Measurements from ENCODE around the gene UBE2Q1.
A peak's percentile ranks its signal among the peaks of the same experiment; 100 is the strongest.

UBE2Q1 gene

GRCh38 chr1:154557939-154558719 lies at the start of gene UBE2Q1:
TSS of gene UBE2Q1 (minus strand) at chr1:154558662. CDS start at chr1:154558553, 109 bp downstream.
- peak; percentile 58 for DNase-seq (ENCODE audit: low spot score)

- peak; percentile 99 for DNase-seq (ENCODE audit: low spot score)
Measured at GRCh38 chr1:154607609-154608396, 49.3 kb upstream of the UBE2Q1 start, which contains the start of gene ADAR. TSS of gene ADAR (minus strand) at chr1:154608186. CDS start at chr1:154608006, 180 bp downstream.

DNA sequence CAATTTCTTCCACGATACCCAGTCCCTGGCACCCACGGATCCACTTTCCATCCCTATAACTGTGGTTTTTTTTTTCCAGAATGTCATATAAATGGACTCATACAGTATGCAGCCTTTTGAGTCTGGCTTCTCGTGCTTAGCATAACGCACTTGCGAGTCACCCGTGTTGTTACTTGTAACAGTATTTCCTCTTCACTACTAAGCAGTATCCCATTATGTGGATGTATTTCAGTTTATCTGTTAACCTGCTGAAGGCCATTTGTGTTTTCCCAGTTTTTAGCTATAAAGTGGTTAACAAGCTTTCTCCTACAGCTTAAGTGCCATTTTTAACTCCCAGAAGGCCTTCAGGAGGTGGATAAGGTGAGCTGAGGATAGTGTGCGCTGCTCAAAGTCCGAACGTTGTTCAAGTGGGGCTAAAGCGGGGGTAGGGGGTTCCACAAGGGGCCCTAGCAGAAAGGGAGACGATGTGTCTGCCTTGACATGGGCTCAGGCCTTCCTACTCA lies 48.7 kb upstream of the UBE2Q1 start:
- DNase-seq (ENCODE audit: low spot score), result peak; percentile 70

DNA sequence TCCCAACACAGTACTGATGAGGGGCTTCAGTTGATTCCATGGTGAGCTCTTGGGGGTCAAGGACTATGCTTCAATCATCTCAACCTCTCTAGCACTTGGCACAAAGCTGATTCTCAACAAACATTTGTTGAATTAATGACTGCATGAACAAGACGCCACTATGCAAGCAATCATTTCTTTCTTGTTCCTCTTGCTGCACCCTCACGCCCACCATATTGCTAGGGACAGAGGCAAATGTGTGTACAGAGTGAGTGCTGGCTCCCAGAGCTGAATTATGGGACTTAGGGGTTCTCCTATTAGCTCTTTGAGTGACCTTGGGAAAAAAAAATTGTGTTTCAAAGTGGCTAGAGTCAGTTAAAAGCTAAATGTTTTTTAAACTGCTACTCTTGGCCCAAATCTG lies 47.1 kb upstream of the UBE2Q1 start:
- DNase-seq (ENCODE audit: low spot score), result no peak

DNA sequence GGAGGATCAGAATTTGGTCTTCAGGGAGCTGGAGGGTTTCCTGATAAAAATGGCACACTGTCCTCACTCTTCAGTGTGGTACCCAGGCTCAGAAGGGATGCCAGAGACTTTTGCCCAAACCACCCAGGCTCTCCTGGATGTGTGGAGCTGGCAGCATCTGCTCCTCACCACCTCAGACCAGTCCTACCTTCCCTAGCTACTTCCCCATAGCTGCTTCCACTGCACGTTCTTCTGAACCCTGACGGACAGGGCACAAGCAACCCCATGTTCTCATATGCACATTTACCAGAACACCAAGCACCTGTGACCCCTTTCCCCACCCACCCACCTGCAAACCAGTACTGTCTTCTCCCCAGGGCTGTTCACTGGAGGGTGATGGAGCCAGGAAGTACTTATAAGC lies 44.9 kb upstream of the UBE2Q1 start:
- no peak for DNase-seq (ENCODE audit: low spot score)

GRCh38 chr1:154599658-154600057 lies 41.2 kb upstream of the UBE2Q1 start:
- no peak for DNase-seq (ENCODE audit: low spot score)

DNA sequence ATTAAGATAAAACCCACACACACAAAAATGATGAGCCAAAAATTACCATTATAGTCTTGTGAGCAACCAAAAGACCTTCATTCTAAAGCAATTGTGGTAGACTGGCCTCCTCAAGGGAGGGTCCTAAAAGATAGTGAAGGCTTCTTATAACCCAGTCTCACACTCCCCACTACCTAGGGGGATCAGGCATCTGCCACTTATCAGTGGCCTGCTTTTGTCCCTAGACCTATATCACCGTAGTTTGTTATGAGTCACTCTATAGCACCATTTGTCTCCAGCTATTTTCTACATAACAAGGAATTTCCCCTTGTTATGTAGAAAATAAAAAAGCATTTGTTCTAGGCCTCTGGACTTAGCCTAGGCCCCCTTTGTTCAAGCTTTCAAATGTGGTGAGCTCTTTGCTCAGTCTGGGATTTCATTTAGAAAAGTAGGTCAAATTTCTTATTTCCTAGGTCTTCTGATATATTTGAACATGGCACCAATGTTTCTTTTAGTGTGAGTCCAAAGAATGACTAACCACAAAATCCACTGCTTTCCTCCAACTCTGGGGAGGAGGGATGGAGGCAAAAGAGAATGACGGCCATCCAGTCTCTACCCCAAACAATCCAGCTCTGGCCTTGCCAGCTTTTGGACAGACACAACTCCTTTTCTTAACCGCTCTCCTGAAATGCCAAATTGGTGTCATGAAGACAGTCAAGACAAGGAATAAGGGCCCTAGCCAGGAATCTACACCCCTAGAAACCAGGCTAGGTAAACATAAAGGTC lies 40.6 kb upstream of the UBE2Q1 start:
- DNase-seq (ENCODE audit: low spot score), result no peak

GRCh38 chr1:154595621-154596020 lies 37.2 kb upstream of the UBE2Q1 start:
- no peak for DNase-seq (ENCODE audit: low spot score)

DNA sequence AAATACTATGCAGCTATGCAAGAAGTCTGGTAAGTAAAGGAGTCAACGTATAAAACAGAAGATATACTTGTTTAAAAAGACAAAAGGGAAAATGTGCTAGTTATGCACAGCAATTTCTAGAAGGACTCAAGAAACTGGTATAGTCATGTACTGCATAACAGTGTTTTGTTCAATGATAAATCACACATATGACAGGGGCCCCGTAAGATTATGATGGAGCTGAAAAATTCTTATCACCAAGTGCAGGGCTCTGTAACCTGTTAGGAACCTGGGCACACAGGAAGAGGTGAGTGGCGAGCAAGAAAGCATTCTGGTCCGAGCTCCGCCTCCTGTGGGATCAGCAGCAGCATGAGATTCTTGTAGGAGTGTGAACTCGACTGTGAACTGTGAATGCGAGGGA lies 36.3 kb upstream of the UBE2Q1 start:
- no peak for DNase-seq (ENCODE audit: low spot score)

- DNase-seq (ENCODE audit: low spot score), result no peak
Measured at GRCh38 chr1:154593390-154593789, 34.9 kb upstream of the UBE2Q1 start.

DNA sequence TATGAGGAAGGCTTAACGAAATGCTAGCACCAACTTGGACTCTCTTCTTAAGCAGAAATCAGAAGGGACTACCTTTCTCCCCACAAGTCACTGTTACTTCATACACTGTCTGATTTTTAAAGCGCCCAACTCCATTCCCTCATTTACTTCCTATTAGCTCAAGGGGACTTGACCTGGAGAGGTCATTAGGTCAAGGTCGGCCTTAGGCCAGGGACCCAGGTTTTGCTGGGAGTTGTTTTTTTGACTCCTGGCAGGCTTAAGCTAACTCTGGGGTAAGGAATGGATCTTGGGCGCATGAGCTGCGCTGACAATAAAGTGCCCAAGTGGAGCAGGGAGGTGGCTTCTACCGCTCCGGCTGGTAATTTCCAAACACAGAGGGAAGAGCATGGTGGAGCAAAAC lies 32.7 kb upstream of the UBE2Q1 start:
- DNase-seq (ENCODE audit: low spot score), result no peak

DNA sequence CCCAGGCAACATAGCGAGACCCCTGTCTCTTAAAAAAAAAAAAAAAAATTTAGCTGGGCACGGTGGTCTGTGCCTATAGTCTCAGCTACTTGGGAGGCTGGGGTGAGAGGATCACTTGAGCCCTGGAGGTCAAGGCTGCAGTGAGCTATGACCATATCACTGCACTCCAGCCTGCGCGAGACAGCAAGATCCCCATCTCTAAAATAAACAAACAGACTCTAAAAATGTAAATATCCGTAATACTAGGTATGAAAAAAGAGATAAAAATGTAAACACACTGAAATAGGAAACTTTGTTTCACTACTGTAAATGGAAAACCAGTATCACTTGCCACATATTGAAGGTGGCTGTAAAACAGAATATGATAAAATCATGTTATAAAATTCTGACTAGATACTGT lies 32.3 kb upstream of the UBE2Q1 start:
- DNase-seq (ENCODE audit: low spot score), result no peak

GRCh38 chr1:154589780-154590179 lies 31.3 kb upstream of the UBE2Q1 start:
- DNase-seq (ENCODE audit: low spot score), result no peak

GRCh38 chr1:154586641-154587040 lies 28.2 kb upstream of the UBE2Q1 start:
- no peak for DNase-seq (ENCODE audit: low spot score)

GRCh38 chr1:154586231-154586630 lies 27.8 kb upstream of the UBE2Q1 start:
- DNase-seq (ENCODE audit: low spot score), result no peak

DNA sequence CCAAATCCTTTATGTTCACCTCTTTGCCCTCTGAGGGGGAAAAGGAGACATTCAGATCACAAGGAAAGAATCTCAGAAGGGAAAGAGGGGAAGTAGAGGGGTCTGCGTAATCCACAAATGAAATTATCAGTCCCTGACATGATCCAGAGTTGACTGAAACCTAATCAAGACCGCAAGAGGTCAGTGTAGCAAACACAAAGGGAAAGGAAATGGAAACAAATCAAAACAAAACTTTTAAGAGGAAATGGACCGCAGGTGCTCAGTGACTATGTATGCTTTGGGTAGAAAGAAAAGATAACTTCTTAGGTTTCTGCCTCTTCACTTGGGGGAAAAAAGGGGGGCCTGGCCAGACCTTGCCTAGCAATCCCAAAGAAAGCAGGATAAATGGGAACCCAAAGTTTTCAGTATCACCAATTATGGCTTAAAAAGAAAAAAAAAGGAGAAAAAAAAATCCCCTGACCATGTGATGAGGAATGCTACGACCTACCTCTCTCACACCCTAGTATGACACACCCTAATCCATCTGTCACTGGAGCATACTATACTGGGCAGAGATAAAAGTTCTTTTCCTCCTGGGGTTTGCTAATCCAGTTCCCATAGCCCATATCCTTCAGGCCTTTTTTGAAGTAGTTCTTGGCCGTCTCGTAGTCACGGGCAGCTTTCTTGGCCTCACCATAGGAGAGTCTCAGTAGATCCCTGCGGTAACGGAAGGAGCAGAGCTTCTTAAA lies 26.0 kb upstream of the UBE2Q1 start:
- peak; percentile 75 for DNase-seq (ENCODE audit: low spot score)

DNA sequence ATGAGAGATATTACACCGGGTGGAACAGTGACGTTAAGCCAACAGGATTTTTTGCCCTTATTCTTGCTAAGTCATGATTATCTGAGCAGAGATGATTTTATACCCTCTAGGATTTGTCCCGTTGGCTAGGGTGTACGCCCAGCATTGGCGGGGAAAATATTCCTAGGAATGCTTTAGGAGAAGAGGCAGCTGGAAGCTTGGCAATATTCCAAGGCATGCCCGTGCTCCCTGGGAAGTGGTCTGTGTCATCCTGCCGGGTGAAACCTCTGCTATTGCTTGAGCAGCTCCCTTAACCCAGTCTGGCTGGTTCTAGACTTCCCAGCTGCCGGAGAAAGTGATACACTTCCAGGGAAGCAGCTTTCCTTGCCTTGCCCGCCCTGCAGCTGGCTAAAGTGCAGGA lies 25.3 kb upstream of the UBE2Q1 start:
- DNase-seq (ENCODE audit: low spot score), result no peak

- DNase-seq (ENCODE audit: low spot score), result no peak
Measured at GRCh38 chr1:154582885-154583284, 24.4 kb upstream of the UBE2Q1 start.

GRCh38 chr1:154581766-154582165 lies 23.3 kb upstream of the UBE2Q1 start:
- no peak for DNase-seq (ENCODE audit: low spot score)

DNA sequence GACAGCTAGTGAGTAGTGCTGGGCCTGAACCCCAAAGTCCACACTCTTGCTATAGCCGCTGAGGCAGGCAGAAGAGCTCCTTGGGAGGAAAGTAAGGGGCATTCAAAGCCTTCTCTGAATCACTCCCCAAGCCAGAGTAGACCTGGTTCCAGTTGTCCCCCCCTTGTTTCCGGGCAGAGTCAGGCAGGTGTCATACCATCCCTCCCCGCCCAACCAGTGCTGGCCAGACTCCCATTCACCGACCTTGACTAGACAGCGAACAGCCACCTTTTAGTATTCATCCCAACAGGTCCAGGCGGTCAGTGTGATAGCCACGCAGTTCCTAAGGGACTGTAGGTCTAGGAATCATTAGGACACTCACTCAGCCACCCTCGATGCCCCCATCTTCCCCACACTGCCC lies 20.9 kb upstream of the UBE2Q1 start:
- no peak for DNase-seq (ENCODE audit: low spot score)

DNA sequence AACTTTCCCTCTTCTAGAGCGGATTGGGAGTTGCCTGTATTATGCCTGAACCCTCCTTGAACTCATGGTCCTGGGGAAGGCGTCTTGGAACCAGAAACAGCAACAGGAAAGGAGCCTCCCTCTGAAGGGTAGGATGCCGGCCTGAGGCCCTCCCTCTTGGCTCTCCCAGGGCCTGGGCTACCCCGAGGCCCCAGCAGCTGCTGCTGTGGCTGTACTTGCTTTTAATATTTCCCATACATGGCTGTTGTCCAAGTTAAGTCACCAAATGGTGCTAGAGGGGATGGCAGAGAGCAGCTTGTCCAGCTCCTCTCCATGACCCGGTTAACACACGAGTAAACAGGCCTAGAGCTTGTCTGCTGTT lies 19.6 kb upstream of the UBE2Q1 start:
- no peak for DNase-seq (ENCODE audit: low spot score)

Measured in NAMALWA (cell line).